Gastroesophageal sphincter (tissue), 4 donors: ENCODE measurements around the gene AUTS2. TPM values are rescaled to one million over a fixed set of nuclear protein-coding genes. Genes with fewer than 3 reads are reported as not detected.

Experiments
- ATAC-seq: fragments of 150-250 bp; one replicate; pipeline ENCODE4 v1.9.1; 2016; ENCODE audit warnings: mild to moderate bottlenecking, moderate library complexity
- H3K27ac ChIP-seq, 4 donors: fragments of 200-600 bp; sonication (generic) in 3 of 4; 1 replicate in 3 of 4; 2 replicates in 1 of 4; pipeline ENCODE4 v1.5.1; 2016 to 2019
- H3K27me3 ChIP-seq: fragments of 200-600 bp; sonication (generic); one replicate; pipeline ENCODE4 v1.5.1; 2019
- H3K36me3 ChIP-seq, 2 donors: fragments of 200-600 bp; sonication (generic); one replicate each; pipeline ENCODE4 v1.5.1; 2019; ENCODE audit warnings: control low read depth in 1 of 2
- H3K4me1 ChIP-seq, 3 donors: fragments of 200-600 bp; sonication (generic); 1 replicate in 2 of 3; 2 replicates in 1 of 3; pipeline ENCODE4 v1.5.1; 2016 to 2019; ENCODE audit warnings: control low read depth in 2 of 3
- H3K4me3 ChIP-seq, 2 donors: fragments of 200-600 bp; sonication (generic); one replicate each; pipeline ENCODE4 v1.5.1; 2019; ENCODE audit warnings: mild to moderate bottlenecking in 1 of 2, moderate library complexity in 1 of 2
- H3K9me3 ChIP-seq, 3 donors: fragments of 200-600 bp; sonication (generic); one replicate each; pipeline ENCODE4 v1.5.1; 2017 to 2019; ENCODE audit warnings: control low read depth in 2 of 3
- EP300 ChIP-seq: sonication (generic); formaldehyde crosslinking; IDR thresholded peaks from one replicate; pipeline ENCODE4 v1.6.1; 2017; ENCODE audit warnings: antibody characterized with exemption, mild to moderate bottlenecking
- POLR2A ChIP-seq, 2 donors: fragments of 450-650 bp; IDR thresholded peaks; one replicate each; pipeline ENCODE4 v1.6.1; 2017; ENCODE audit warnings: antibody characterized with exemption in 2 of 2, mild to moderate bottlenecking in 2 of 2, moderate library complexity in 1 of 2
- POLR2AphosphoS5 ChIP-seq: sonication (generic); formaldehyde crosslinking; IDR thresholded peaks from one replicate; pipeline ENCODE4 v1.6.1; 2017; ENCODE audit warnings: antibody characterized with exemption
- WGBS, 2 donors: methylation state at CpG; one replicate each; pipeline ENCODE4 v1.1.5; 2018; ENCODE audit warnings: low coverage in 1 of 2; 5-methylcytosine and 5-hydroxymethylcytosine counted together
- total RNA-seq, 4 donors: library from RNA; depleted of rRNA; stranded (reverse); fragments of >200 nt; gene quantifications; one replicate each; pipeline ENCODE4 v1.1.0, GENCODE V29; 2016
- TF ChIP-seq, protein P1 (sequence below), 4 experiments: fragments of 200-600 bp in 2 of 4; fragments of 450-650 bp in 2 of 4; sonication (generic) in 1 of 4; IDR thresholded peaks; one replicate each; pipeline ENCODE4 v1.5.1; 2017 to 2019; ENCODE audit warnings: antibody characterized with exemption in 4 of 4, mild to moderate bottlenecking in 2 of 4, moderate library complexity in 2 of 4

The AUTS2 gene
- total RNA-seq, 4 donors from 2014 or later = 12.2 to 48.7 (median 44.1) TPM

DNA sequence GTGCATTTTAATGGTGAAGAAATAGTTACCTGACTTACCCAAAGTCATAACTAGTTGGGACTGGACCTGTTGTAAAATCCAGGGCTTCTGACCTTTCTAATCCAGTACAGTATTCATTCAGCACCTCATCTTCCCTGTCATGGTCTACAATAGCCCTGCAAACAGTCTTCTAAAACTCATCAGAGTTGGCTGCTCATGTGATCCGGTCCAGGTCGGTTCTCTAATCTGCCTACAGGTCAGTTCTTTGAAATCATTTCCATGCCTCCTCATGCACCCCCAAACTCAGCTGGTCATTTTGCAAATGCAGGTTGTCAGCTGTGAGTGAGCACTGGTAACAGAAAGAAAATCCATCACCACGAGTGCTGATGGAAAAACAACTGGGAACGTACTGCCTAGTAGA lies 1082.0 kb downstream of the AUTS2 start:
- no peaks in the 10 kb centered on the region for H3K9me3 ChIP-seq
- no peak overlapping the region for H3K27ac ChIP-seq
- TF ChIP-seq EP300 = no peak
- no peak for TF ChIP-seq POLR2A (IDR thresholded peaks at IDR 0.05)
- no peaks in the 10 kb centered on the region for H3K27me3 ChIP-seq
- ATAC-seq = no peak
- WGBS, 2 donors = 90 to 93% methylated on average over 2 to 4 of the region's 4 CpGs
- no peak overlapping the region for H3K4me3 ChIP-seq
- no peaks in the 10 kb centered on the region for H3K36me3 ChIP-seq
- H3K4me1 ChIP-seq = no peaks in the 10 kb centered on the region

DNA sequence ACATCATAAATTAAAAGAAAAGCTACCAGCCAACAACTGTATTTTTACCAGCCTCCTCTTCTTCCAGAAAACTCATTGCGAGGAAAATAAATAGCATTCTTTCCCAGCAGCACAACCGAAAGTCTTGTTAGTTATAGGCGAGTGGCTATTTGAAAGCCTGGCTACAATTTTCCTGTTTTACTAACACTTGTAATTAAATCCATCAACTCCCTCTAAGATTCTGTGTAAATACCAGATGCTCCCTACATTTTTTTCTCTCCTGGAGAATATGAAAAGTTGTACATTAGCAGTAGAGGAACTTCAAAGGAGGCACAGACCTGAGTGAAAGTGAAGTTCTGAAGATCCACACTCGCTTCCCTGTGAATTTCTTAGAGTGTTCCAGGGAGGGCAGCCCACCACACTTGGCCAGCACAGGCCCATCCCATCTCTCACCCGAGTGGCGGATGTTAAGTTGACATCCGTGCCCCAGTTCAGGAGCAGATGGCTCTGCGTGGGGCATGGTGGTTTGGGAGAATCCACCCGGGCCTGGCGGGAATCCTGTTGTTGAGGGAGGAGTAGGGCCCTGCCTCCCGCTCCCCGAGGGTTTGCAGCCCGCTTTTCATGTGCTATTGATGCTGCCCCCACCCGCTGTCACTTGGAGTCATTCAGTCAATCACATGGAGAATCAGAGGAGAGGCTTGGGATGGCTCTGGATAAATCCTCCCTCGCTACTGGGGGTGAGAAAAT lies 1082.6 kb downstream of the AUTS2 start:
- no peak for ATAC-seq
- no peak overlapping the region for H3K4me3 ChIP-seq
- no peaks in the 10 kb centered on the region for H3K4me1 ChIP-seq
- TF ChIP-seq POLR2A (IDR thresholded peaks at IDR 0.05) (no peak), POLR2AphosphoS5 (no peak), EP300 (no peak)
- TF ChIP-seq, protein P1, sequence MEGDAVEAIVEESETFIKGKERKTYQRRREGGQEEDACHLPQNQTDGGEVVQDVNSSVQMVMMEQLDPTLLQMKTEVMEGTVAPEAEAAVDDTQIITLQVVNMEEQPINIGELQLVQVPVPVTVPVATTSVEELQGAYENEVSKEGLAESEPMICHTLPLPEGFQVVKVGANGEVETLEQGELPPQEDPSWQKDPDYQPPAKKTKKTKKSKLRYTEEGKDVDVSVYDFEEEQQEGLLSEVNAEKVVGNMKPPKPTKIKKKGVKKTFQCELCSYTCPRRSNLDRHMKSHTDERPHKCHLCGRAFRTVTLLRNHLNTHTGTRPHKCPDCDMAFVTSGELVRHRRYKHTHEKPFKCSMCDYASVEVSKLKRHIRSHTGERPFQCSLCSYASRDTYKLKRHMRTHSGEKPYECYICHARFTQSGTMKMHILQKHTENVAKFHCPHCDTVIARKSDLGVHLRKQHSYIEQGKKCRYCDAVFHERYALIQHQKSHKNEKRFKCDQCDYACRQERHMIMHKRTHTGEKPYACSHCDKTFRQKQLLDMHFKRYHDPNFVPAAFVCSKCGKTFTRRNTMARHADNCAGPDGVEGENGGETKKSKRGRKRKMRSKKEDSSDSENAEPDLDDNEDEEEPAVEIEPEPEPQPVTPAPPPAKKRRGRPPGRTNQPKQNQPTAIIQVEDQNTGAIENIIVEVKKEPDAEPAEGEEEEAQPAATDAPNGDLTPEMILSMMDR (IDR thresholded peaks at IDR 0.05) = no peak
- no peaks in the 10 kb centered on the region for H3K27me3 ChIP-seq
- no peak overlapping the region for H3K27ac ChIP-seq
- no peaks in the 10 kb centered on the region for H3K9me3 ChIP-seq
- no peaks in the 10 kb centered on the region for H3K36me3 ChIP-seq
- WGBS, 2 donors = 89 to 92% methylated on average over 9 to 11 of the region's 15 CpGs

DNA sequence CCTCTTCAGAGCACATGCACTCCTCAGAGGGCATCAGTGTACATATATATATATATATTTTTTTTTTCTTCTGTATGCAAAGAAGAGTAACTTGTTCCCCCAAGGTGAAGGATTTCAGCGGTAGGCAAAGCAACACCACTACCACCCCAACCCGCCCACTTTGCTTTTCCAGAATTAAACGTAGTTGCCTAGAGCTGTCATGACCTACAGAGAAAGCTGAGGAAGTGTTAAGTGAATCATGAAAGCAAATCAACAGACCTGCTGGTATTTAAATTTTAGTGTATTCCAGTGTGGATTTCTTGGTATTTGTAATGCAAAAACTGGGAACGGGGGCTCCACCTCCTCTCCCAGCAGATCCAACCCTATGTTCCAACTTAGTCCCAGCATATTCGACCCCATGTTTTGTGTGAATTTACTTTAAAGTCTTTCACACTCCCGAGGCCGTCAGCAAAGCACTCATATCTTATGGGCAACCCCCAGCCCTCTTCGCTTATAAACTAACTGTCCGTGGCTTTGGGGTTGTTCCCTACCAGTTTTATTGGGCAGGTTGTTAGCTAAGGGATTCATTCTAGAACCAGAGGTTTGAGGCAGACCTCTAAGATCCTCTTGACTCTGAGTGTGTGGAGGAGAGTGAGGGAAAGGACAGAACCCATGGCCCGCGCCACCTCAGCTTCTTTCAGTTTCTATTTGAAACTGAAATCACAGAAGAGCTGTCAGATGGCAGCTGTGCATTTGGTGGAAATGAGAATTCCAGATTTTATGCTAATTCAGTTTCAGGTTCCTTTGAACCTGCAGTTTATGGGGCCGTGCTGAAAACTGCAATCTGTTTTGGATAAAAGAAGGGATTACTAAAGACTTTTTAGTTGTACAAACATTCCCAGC lies 1083.4 kb downstream of the AUTS2 start:
- WGBS, 2 donors = 81% methylated on average over 10 to 12 of the region's 12 CpGs
- H3K9me3 ChIP-seq = no peaks in the 10 kb centered on the region
- H3K27me3 ChIP-seq = no peaks in the 10 kb centered on the region
- TF ChIP-seq, protein P1 (IDR thresholded peaks at IDR 0.05) = no peak
- TF ChIP-seq POLR2AphosphoS5 = no peak
- TF ChIP-seq EP300 = no peak
- TF ChIP-seq POLR2A (IDR thresholded peaks at IDR 0.05) = no peak
- no peak overlapping the region for H3K27ac ChIP-seq
- ATAC-seq = no peak
- no peaks in the 10 kb centered on the region for H3K36me3 ChIP-seq
- H3K4me1 ChIP-seq = no peaks in the 10 kb centered on the region
- H3K4me3 ChIP-seq = no peak overlapping the region

DNA sequence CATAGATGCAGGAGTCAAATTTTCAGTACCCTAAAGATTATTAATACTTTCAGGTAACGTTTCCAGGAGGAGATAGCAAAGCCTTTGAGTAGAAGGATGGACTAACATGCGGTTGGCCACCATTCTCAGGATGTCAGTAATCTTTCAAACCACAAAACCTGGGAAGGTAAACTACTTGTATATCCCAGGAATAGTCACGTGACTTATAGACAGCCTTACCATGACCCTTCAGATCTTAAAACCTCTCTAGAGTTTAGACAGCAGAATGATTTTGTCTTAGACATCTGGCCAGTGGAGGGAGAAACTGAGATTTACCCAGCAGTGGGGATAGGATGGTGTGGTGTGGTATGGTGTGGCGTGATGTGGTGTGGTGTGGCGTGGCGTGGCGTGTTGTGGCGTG lies 1085.9 kb downstream of the AUTS2 start:
- H3K4me1 ChIP-seq = no peaks in the 10 kb centered on the region
- no peaks in the 10 kb centered on the region for H3K27me3 ChIP-seq
- no peak overlapping the region for H3K4me3 ChIP-seq
- no peaks in the 10 kb centered on the region for H3K9me3 ChIP-seq
- H3K36me3 ChIP-seq = no peaks in the 10 kb centered on the region
- ATAC-seq = no peak
- WGBS, 2 donors = 98 to 99% methylated on average over 4 to 8 of the region's 8 CpGs
- no peak overlapping the region for H3K27ac ChIP-seq
- no peak for TF ChIP-seq POLR2A (IDR thresholded peaks at IDR 0.05)
- no peak for TF ChIP-seq EP300

DNA sequence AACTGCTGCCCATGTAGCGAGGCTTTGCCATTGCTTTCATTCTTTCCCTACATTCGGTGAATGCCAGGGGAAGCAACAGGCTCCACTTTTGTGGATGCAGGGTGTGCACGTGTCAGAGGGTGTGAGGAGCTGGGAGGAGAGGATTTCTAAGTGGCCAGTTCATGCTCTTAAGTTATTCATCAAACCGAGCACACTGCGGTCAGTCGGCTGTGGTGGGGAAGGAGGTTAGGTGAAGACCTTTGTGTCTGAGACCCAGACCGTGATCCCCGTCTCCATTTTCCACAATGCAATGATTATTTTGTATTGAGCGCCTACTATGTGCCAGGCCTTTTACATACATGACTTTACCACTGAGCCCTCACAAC lies 1095.0 kb downstream of the AUTS2 start:
- Histone ChIP-seq H3K9me3 (no peaks in the 10 kb centered on the region), H3K27ac (peak overlapping the region; percentile 68 to 90 (median 84)), H3K27me3 (no peaks in the 10 kb centered on the region), H3K4me3 (peak overlapping the region; percentile 63 to 90), H3K36me3 (no peaks in the 10 kb centered on the region), H3K4me1 (peaks cover 0 to 40% (median 4%) of the 10 kb centered on the region in 3 donors)
- TF ChIP-seq POLR2AphosphoS5 (no peak), POLR2A (IDR thresholded peaks at IDR 0.05) (no peak), EP300 (no peak)
- TF ChIP-seq, protein P1 (IDR thresholded peaks at IDR 0.05) = no peak
- WGBS, 2 donors = 26 to 33% methylated on average over 3 to 8 of the region's 9 CpGs
- peak; percentile 31 for ATAC-seq
